ENCODE data around the gene CNTNAP2. TPM values are rescaled to one million over a fixed set of nuclear protein-coding genes. Genes with fewer than 3 reads are reported as not detected.

CNTNAP2 gene
- total and polyA plus RNA-seq, 4 donors, result 0.14 to 2.3 (median 1.1) TPM

GRCh38 chr7:146659732-146660131 lies 543.1 kb downstream of the CNTNAP2 start (continued):
- TF ChIP-seq RAD21 (IDR thresholded peaks at IDR 0.05) (no peak), SP1 (IDR thresholded peaks at IDR 0.05) (no peak)

- Histone ChIP-seq H3K27ac (ENCODE audit: low read depth in 1 of 2, low read length in 2 of 2) (no peak overlapping the region), H3K4me3 (ENCODE audit: low read depth in 1 of 3, low read length in 3 of 3) (no peak overlapping the region), H3K36me3 (ENCODE audit: control insufficient read depth in 4 of 4, insufficient read depth in 3 of 4, low read depth in 1 of 4, low read length in 3 of 4) (no peaks in the 10 kb centered on the region), H3K9ac (ENCODE audit: low read depth in 1 of 2, low read length in 2 of 2) (no peak overlapping the region), H3K9me3 (ENCODE audit: control insufficient read depth in 4 of 4, low read length in 3 of 4) (no peaks in the 10 kb centered on the region), H3K27me3 (ENCODE audit: control insufficient read depth in 4 of 4, insufficient read depth in 4 of 4, low read length in 3 of 4) (no peaks in the 10 kb centered on the region), H3K4me1 (ENCODE audit: control insufficient read depth in 4 of 4, insufficient read depth in 4 of 4, low read length in 3 of 4) (no peaks in the 10 kb centered on the region)
- whole genome bisulfite sequencing, result 58% methylated on average over 5 of the region's 5 CpGs
- TF ChIP-seq EGR1 (IDR thresholded peaks at IDR 0.05; ENCODE audit: low read depth in 2 of 2), result no peak
- no peak for TF ChIP-seq CTCF (IDR thresholded peaks at IDR 0.05; ENCODE audit: low read depth, low read length, missing input control)
- no peak for TF ChIP-seq RAD21 (IDR thresholded peaks at IDR 0.05)
- no peak for TF ChIP-seq REST (IDR thresholded peaks at IDR 0.05)
- TF ChIP-seq FOXA1 (IDR thresholded peaks at IDR 0.05), result no peak
- no peak for TF ChIP-seq NR2F2 (IDR thresholded peaks at IDR 0.05)
- no peak for DNase-seq (ENCODE audit: low spot score)
These were observed 544.2 kb downstream of the CNTNAP2 start for GRCh38 chr7:146660839-146661238.

- Histone ChIP-seq H3K27ac (ENCODE audit: low read depth in 1 of 2, low read length in 2 of 2) (no peak overlapping the region), H3K4me3 (ENCODE audit: low read depth in 1 of 3, low read length in 3 of 3) (no peak overlapping the region), H3K9me3 (ENCODE audit: control insufficient read depth in 4 of 4, low read length in 3 of 4) (no peaks in the 10 kb centered on the region), H3K4me1 (ENCODE audit: control insufficient read depth in 4 of 4, insufficient read depth in 4 of 4, low read length in 3 of 4) (no peaks in the 10 kb centered on the region), H3K27me3 (ENCODE audit: control insufficient read depth in 4 of 4, insufficient read depth in 4 of 4, low read length in 3 of 4) (no peaks in the 10 kb centered on the region), H3K36me3 (ENCODE audit: control insufficient read depth in 4 of 4, insufficient read depth in 3 of 4, low read depth in 1 of 4, low read length in 3 of 4) (no peaks in the 10 kb centered on the region), H3K9ac (ENCODE audit: low read depth in 1 of 2, low read length in 2 of 2) (no peak overlapping the region)
- DNase-seq (ENCODE audit: low spot score), result no peak
- no peak for TF ChIP-seq YY1 (IDR thresholded peaks at IDR 0.05)
These were observed 544.8 kb downstream of the CNTNAP2 start for GRCh38 chr7:146661435-146661834.

- 69% methylated on average over 12 of the region's 12 CpGs for WGBS
These were observed 545.3 kb downstream of the CNTNAP2 start for GRCh38 chr7:146661929-146662328.

More at GRCh38 chr7:146661929-146662328, 545.3 kb downstream of the CNTNAP2 start:
- H3K36me3 ChIP-seq (ENCODE audit: control insufficient read depth in 4 of 4, insufficient read depth in 3 of 4, low read depth in 1 of 4, low read length in 3 of 4), result no peaks in the 10 kb centered on the region
- no peak for DNase-seq (ENCODE audit: low spot score)
- no peaks in the 10 kb centered on the region for H3K4me1 ChIP-seq (ENCODE audit: control insufficient read depth in 4 of 4, insufficient read depth in 4 of 4, low read length in 3 of 4)
- peaks cover 0 to under 1% (median 0%) of the 10 kb centered on the region in 4 donors for H3K9me3 ChIP-seq (ENCODE audit: control insufficient read depth in 4 of 4, low read length in 3 of 4)
- H3K9ac ChIP-seq (ENCODE audit: low read depth in 1 of 2, low read length in 2 of 2), result no peak overlapping the region
- TF ChIP-seq YY1 (IDR thresholded peaks at IDR 0.05), result no peak
- TF ChIP-seq FOXA1 (IDR thresholded peaks at IDR 0.05), result no peak
- no peak for TF ChIP-seq ATF3 (IDR thresholded peaks at IDR 0.05)
- TF ChIP-seq REST (IDR thresholded peaks at IDR 0.05), result no peak
- no peak for TF ChIP-seq FOXA2 (IDR thresholded peaks at IDR 0.05)
- no peak for TF ChIP-seq HNF4A (conservative IDR thresholded peaks at IDR 0.05)
- H3K4me3 ChIP-seq (ENCODE audit: low read depth in 1 of 3, low read length in 3 of 3), result no peak overlapping the region
- no peaks in the 10 kb centered on the region for H3K27me3 ChIP-seq (ENCODE audit: control insufficient read depth in 4 of 4, insufficient read depth in 4 of 4, low read length in 3 of 4)
- H3K27ac ChIP-seq (ENCODE audit: low read depth in 1 of 2, low read length in 2 of 2), result no peak overlapping the region
